Measurements from ENCODE around the gene KCNC3. TPM values are rescaled to one million over a fixed set of nuclear protein-coding genes. Genes with fewer than 3 reads are reported as not detected.

The KCNC3 gene
- total RNA-seq, 2 donors from 2014 or later = 8.6 to 10.7 TPM

DNA sequence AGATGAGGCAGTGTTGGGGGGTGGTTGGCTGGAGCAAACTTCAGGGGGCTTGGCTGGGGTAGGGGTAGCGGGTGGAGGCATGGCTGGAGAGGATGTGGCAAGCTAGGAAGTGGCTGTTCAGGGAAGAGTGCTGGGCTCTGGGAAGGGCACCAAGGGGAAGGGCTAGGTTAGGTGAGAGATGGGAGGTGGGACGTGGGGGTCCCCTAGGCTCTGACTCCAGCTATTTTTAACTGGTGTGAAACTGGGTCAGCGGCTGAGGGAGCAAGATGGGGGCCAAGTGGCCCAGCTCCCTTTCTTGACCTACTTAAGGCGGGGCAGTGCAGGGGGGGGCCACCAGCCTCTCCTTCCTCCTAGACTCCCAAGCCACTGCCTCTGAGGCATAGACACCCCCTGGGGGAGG, 7.3 kb downstream of the KCNC3 start:
- no peaks in the 10 kb centered on the region for H3K9me3 ChIP-seq (ENCODE audit: control insufficient read depth, low read length)
- 81% methylated on average over 4 of the region's 4 CpGs; no CpG with 5 or more reads in 1 of the 2 experiments for WGBS, 2 experiments (ENCODE audit: insufficient coverage in 1 of 2, insufficient read length in 1 of 2)
- no peak overlapping the region for H3K9ac ChIP-seq (ENCODE audit: extremely low read depth, low read length, poor library complexity, severe bottlenecking)
- H3K36me3 ChIP-seq (ENCODE audit: control insufficient read depth, insufficient read depth, low read length) = no peaks in the 10 kb centered on the region
- H3K27ac ChIP-seq (ENCODE audit: low read depth, low read length) = no peak overlapping the region
- peaks cover 15% of the 10 kb centered on the region for H3K4me1 Mint-ChIP-seq
- peaks cover 30% of the 10 kb centered on the region for H3K27me3 Mint-ChIP-seq (ENCODE audit: insufficient read depth)
- peaks cover 10% of the 10 kb centered on the region for H3K36me3 Mint-ChIP-seq (ENCODE audit: low read depth)
- no peak for DNase-seq
- H3K4me1 ChIP-seq (ENCODE audit: control insufficient read depth, insufficient read depth, low read length) = no peaks in the 10 kb centered on the region
- H3K27me3 ChIP-seq (ENCODE audit: control insufficient read depth, insufficient read depth, low read length, poor library complexity, severe bottlenecking) = peaks cover 6% of the 10 kb centered on the region
- no peaks in the 10 kb centered on the region for H3K9me3 Mint-ChIP-seq
- TF ChIP-seq, protein P1, sequence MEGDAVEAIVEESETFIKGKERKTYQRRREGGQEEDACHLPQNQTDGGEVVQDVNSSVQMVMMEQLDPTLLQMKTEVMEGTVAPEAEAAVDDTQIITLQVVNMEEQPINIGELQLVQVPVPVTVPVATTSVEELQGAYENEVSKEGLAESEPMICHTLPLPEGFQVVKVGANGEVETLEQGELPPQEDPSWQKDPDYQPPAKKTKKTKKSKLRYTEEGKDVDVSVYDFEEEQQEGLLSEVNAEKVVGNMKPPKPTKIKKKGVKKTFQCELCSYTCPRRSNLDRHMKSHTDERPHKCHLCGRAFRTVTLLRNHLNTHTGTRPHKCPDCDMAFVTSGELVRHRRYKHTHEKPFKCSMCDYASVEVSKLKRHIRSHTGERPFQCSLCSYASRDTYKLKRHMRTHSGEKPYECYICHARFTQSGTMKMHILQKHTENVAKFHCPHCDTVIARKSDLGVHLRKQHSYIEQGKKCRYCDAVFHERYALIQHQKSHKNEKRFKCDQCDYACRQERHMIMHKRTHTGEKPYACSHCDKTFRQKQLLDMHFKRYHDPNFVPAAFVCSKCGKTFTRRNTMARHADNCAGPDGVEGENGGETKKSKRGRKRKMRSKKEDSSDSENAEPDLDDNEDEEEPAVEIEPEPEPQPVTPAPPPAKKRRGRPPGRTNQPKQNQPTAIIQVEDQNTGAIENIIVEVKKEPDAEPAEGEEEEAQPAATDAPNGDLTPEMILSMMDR (conservative IDR thresholded peaks at IDR 0.05) = no peak
- no peak overlapping the region for H3K27ac Mint-ChIP-seq
- H3K4me3 Mint-ChIP-seq = no peak overlapping the region
- no peak overlapping the region for H3K4me3 ChIP-seq (ENCODE audit: low read length)

GRCh38 chr19:50320596-50320995, 8.6 kb downstream of the KCNC3 start:
- WGBS, 2 experiments (ENCODE audit: insufficient coverage in 1 of 2, insufficient read length in 1 of 2) = 92 to 93% methylated on average over 3 to 20 of the region's 20 CpGs
- H3K27me3 Mint-ChIP-seq (ENCODE audit: insufficient read depth) = peaks cover 18% of the 10 kb centered on the region
- H3K9ac ChIP-seq (ENCODE audit: extremely low read depth, low read length, poor library complexity, severe bottlenecking) = no peak overlapping the region
- no peak overlapping the region for H3K4me3 Mint-ChIP-seq
- no peaks in the 10 kb centered on the region for H3K36me3 ChIP-seq (ENCODE audit: control insufficient read depth, insufficient read depth, low read length)
- H3K4me3 ChIP-seq (ENCODE audit: low read length) = no peak overlapping the region
- H3K4me1 Mint-ChIP-seq = peaks cover 10% of the 10 kb centered on the region
- no peak for DNase-seq
- H3K27ac Mint-ChIP-seq = no peak overlapping the region
- H3K4me1 ChIP-seq (ENCODE audit: control insufficient read depth, insufficient read depth, low read length) = no peaks in the 10 kb centered on the region
- no peaks in the 10 kb centered on the region for H3K9me3 ChIP-seq (ENCODE audit: control insufficient read depth, low read length)
- H3K36me3 Mint-ChIP-seq (ENCODE audit: low read depth) = peaks cover 10% of the 10 kb centered on the region
- no peak overlapping the region for H3K27ac ChIP-seq (ENCODE audit: low read depth, low read length)
- H3K27me3 ChIP-seq (ENCODE audit: control insufficient read depth, insufficient read depth, low read length, poor library complexity, severe bottlenecking) = no peaks in the 10 kb centered on the region
- TF ChIP-seq, protein P1 (conservative IDR thresholded peaks at IDR 0.05) = no peak
- H3K9me3 Mint-ChIP-seq = no peaks in the 10 kb centered on the region

GRCh38 chr19:50320051-50320450, 9.1 kb downstream of the KCNC3 start:
- no peak overlapping the region for H3K27ac Mint-ChIP-seq
- Histone ChIP-seq H3K27me3 (ENCODE audit: control insufficient read depth, insufficient read depth, low read length, poor library complexity, severe bottlenecking) (no peaks in the 10 kb centered on the region), H3K9ac (ENCODE audit: extremely low read depth, low read length, poor library complexity, severe bottlenecking) (no peak overlapping the region), H3K4me1 (ENCODE audit: control insufficient read depth, insufficient read depth, low read length) (no peaks in the 10 kb centered on the region), H3K27ac (ENCODE audit: low read depth, low read length) (no peak overlapping the region), H3K9me3 (ENCODE audit: control insufficient read depth, low read length) (no peaks in the 10 kb centered on the region), H3K36me3 (ENCODE audit: control insufficient read depth, insufficient read depth, low read length) (no peaks in the 10 kb centered on the region), H3K4me3 (ENCODE audit: low read length) (no peak overlapping the region)
- peaks cover 17% of the 10 kb centered on the region for H3K27me3 Mint-ChIP-seq (ENCODE audit: insufficient read depth)
- H3K4me3 Mint-ChIP-seq = no peak overlapping the region
- WGBS, 2 experiments (ENCODE audit: insufficient coverage in 1 of 2, insufficient read length in 1 of 2) = 94% methylated on average over 9 of the region's 12 CpGs; no CpG with 5 or more reads in 1 of the 2 experiments
- TF ChIP-seq, protein P1 (conservative IDR thresholded peaks at IDR 0.05) = no peak
- peaks cover 10% of the 10 kb centered on the region for H3K36me3 Mint-ChIP-seq (ENCODE audit: low read depth)
- peaks cover 7% of the 10 kb centered on the region for H3K4me1 Mint-ChIP-seq
- no peaks in the 10 kb centered on the region for H3K9me3 Mint-ChIP-seq
- DNase-seq = no peak

Data from endodermal cell (in vitro differentiated cells).